Nephron progenitor cell (in vitro differentiated cells): ENCODE results near the gene MTHFD1L.

Source experiments
- DNase-seq: peaks from one replicate; pipeline ENCODE4 v3.0.0; 2021
- H3K27ac Mint-ChIP-seq: 2 replicates; pipeline ENCODE4 v1.8.0; 2021; ENCODE audit warnings: mild to moderate bottlenecking, moderate library complexity, mixed read lengths
- H3K27me3 Mint-ChIP-seq: 2 replicates; pipeline ENCODE4 v1.8.0; 2021; ENCODE audit warnings: mild to moderate bottlenecking, low read depth, mixed read lengths; ENCODE audit not compliant: poor library complexity
- H3K36me3 Mint-ChIP-seq: 2 replicates; pipeline ENCODE4 v1.8.0; 2021; ENCODE audit warnings: low read depth, mixed read lengths
- H3K4me1 Mint-ChIP-seq: 2 replicates; pipeline ENCODE4 v1.8.0; 2021; ENCODE audit warnings: mixed read lengths
- H3K4me3 Mint-ChIP-seq: 2 replicates; pipeline ENCODE4 v1.8.0; 2021; ENCODE audit warnings: mild to moderate bottlenecking, moderate library complexity, mixed read lengths
- H3K9me3 Mint-ChIP-seq: 2 replicates; pipeline ENCODE4 v1.8.0; 2021; ENCODE audit warnings: mild to moderate bottlenecking, moderate library complexity, mixed read lengths
- CTCF ChIP-seq: fragments of 200-600 bp; sonication (generic); IDR thresholded peaks from 2 replicates; pipeline ENCODE4 v1.5.0; 2021; ENCODE audit warnings: antibody characterized with exemption

Gene MTHFD1L

GRCh38 chr6:151021896-151022295, 156.4 kb downstream of the MTHFD1L start:
- Mint-ChIP-seq H3K4me1 (peaks cover 39% of the 10 kb centered on the region), H3K9me3 (no peaks in the 10 kb centered on the region), H3K27ac (peak overlapping the region; percentile 76), H3K4me3 (peak overlapping the region; percentile 45), H3K36me3 (peaks cover 22% of the 10 kb centered on the region), H3K27me3 (no peaks in the 10 kb centered on the region)
- no peak for DNase-seq
- TF ChIP-seq CTCF = no peak

GRCh38 chr6:151022492-151022891, 157.0 kb downstream of the MTHFD1L start:
- TF ChIP-seq CTCF = no peak
- no peak overlapping the region for H3K4me3 Mint-ChIP-seq
- peak overlapping the region; percentile 37 for H3K27ac Mint-ChIP-seq
- no peaks in the 10 kb centered on the region for H3K27me3 Mint-ChIP-seq
- DNase-seq = peak; percentile 21
- H3K9me3 Mint-ChIP-seq = peaks cover 1% of the 10 kb centered on the region
- H3K36me3 Mint-ChIP-seq = peaks cover 28% of the 10 kb centered on the region
- peaks cover 39% of the 10 kb centered on the region for H3K4me1 Mint-ChIP-seq

GRCh38 chr6:151023342-151023741, 157.8 kb downstream of the MTHFD1L start:
- Mint-ChIP-seq H3K4me1 (peaks cover 39% of the 10 kb centered on the region), H3K27me3 (no peaks in the 10 kb centered on the region), H3K9me3 (peaks cover 10% of the 10 kb centered on the region), H3K36me3 (peaks cover 37% of the 10 kb centered on the region), H3K4me3 (no peak overlapping the region), H3K27ac (no peak overlapping the region)
- TF ChIP-seq CTCF = no peak
- DNase-seq = no peak

GRCh38 chr6:151024597-151024996, 159.1 kb downstream of the MTHFD1L start:
- H3K36me3 Mint-ChIP-seq = peaks cover 42% of the 10 kb centered on the region
- no peak overlapping the region for H3K27ac Mint-ChIP-seq
- H3K4me1 Mint-ChIP-seq = peaks cover 39% of the 10 kb centered on the region
- no peak for DNase-seq
- peaks cover 14% of the 10 kb centered on the region for H3K9me3 Mint-ChIP-seq
- TF ChIP-seq CTCF = no peak
- no peaks in the 10 kb centered on the region for H3K27me3 Mint-ChIP-seq
- no peak overlapping the region for H3K4me3 Mint-ChIP-seq

GRCh38 chr6:151025076-151025475, 159.6 kb downstream of the MTHFD1L start:
- Mint-ChIP-seq H3K4me1 (peaks cover 39% of the 10 kb centered on the region), H3K36me3 (peaks cover 47% of the 10 kb centered on the region), H3K9me3 (peaks cover 14% of the 10 kb centered on the region), H3K27ac (peak overlapping the region; percentile 51), H3K27me3 (no peaks in the 10 kb centered on the region), H3K4me3 (no peak overlapping the region)
- no peak for DNase-seq
- TF ChIP-seq CTCF = no peak

- H3K4me1 Mint-ChIP-seq = peaks cover 39% of the 10 kb centered on the region
- H3K27me3 Mint-ChIP-seq = no peaks in the 10 kb centered on the region
- no peak for DNase-seq
- TF ChIP-seq CTCF = no peak
- H3K4me3 Mint-ChIP-seq = no peak overlapping the region
- peaks cover 51% of the 10 kb centered on the region for H3K36me3 Mint-ChIP-seq
- no peak overlapping the region for H3K27ac Mint-ChIP-seq
- H3K9me3 Mint-ChIP-seq = peaks cover 14% of the 10 kb centered on the region
These were observed 160.7 kb downstream of the MTHFD1L start for GRCh38 chr6:151026041-151026663.
